Subcutaneous abdominal adipose tissue (tissue), 5 donors: ENCODE measurements around the gene SPEF2.
"Not testable (repeated sequence)": the region's sequence is repeated elsewhere in the genome, so short reads cannot be mapped to it uniquely, and the experiment has no call there.

ENCODE experiments used
- H3K27ac ChIP-seq: one replicate; pipeline ENCODE4 v1.7.0; 2013; ENCODE audit warnings: low read depth, mild to moderate bottlenecking, inconsistent platforms, low read length, moderate library complexity
- H3K27me3 ChIP-seq, 5 donors: one replicate each; pipeline ENCODE4 v1.7.0; 2013; ENCODE audit warnings: low read length in 5 of 5, inconsistent platforms in 1 of 5; ENCODE audit not compliant: control insufficient read depth in 5 of 5, insufficient read depth in 4 of 5
- H3K36me3 ChIP-seq, 5 donors: one replicate each; pipeline ENCODE4 v1.7.0; 2013; ENCODE audit warnings: low read length in 5 of 5; ENCODE audit not compliant: control insufficient read depth in 5 of 5, insufficient read depth in 5 of 5
- H3K4me1 ChIP-seq, 5 donors: one replicate each; pipeline ENCODE4 v1.7.0; 2013; ENCODE audit warnings: low read length in 5 of 5, mild to moderate bottlenecking in 3 of 5, moderate library complexity in 1 of 5; ENCODE audit not compliant: control insufficient read depth in 5 of 5, insufficient read depth in 5 of 5
- H3K4me3 ChIP-seq, 5 donors: one replicate each; pipeline ENCODE4 v1.7.0; 2013; ENCODE audit warnings: low read length in 5 of 5, low read depth in 1 of 5
- H3K9ac ChIP-seq, 5 donors: one replicate each; pipeline ENCODE4 v1.7.0; 2013; ENCODE audit warnings: low read length in 5 of 5, mild to moderate bottlenecking in 4 of 5, moderate library complexity in 3 of 5
- H3K9me3 ChIP-seq, 5 donors: one replicate each; pipeline ENCODE4 v1.7.0; 2013; ENCODE audit warnings: low read length in 5 of 5; ENCODE audit not compliant: control insufficient read depth in 5 of 5
- donor health status: healthy.
- donor health status: healthy.
- donor health status: healthy.
- donor health status: healthy.
- donor health status: healthy.

The SPEF2 gene

GRCh38 chr5:35855187-35855586 is 237.5 kb downstream of the SPEF2 start:
- Histone ChIP-seq H3K9me3 (no peaks in the 10 kb centered on the region), H3K4me3 (no peak overlapping the region), H3K27ac (no peak overlapping the region), H3K9ac (no peak overlapping the region), H3K36me3 (no peaks in the 10 kb centered on the region), H3K27me3 (no peaks in the 10 kb centered on the region), H3K4me1 (peaks cover 0 to 22% (median 7%) of the 10 kb centered on the region in 5 donors)

- H3K27ac ChIP-seq, H3K9me3 ChIP-seq, H3K4me3 ChIP-seq, H3K27me3 ChIP-seq, H3K9ac ChIP-seq, H3K36me3 ChIP-seq: not testable (repeated sequence)
- peaks cover 0 to 15% (median 3%) of the 10 kb centered on the region in 5 donors for H3K4me1 ChIP-seq
Observed at GRCh38 chr5:35856186-35856764, 238.6 kb downstream of the SPEF2 start.

GRCh38 chr5:35856765-35857351 is 239.2 kb downstream of the SPEF2 start, which contains the start of gene IL7R:
IL7R (plus strand) TSS chr5:35856891; CDS start chr5:35856978, 87 bp downstream.
- H3K9me3 ChIP-seq = no peaks in the 10 kb centered on the region
- H3K27me3 ChIP-seq = no peaks in the 10 kb centered on the region
- H3K4me1 ChIP-seq = peaks cover 0 to 10% (median 0%) of the 10 kb centered on the region in 5 donors
- H3K36me3 ChIP-seq = no peaks in the 10 kb centered on the region
- H3K27ac ChIP-seq = no peak within 1 kb of the TSS
- H3K4me3 ChIP-seq = no peak within 1 kb of the TSS
- no peak within 1 kb of the TSS for H3K9ac ChIP-seq

DNA sequence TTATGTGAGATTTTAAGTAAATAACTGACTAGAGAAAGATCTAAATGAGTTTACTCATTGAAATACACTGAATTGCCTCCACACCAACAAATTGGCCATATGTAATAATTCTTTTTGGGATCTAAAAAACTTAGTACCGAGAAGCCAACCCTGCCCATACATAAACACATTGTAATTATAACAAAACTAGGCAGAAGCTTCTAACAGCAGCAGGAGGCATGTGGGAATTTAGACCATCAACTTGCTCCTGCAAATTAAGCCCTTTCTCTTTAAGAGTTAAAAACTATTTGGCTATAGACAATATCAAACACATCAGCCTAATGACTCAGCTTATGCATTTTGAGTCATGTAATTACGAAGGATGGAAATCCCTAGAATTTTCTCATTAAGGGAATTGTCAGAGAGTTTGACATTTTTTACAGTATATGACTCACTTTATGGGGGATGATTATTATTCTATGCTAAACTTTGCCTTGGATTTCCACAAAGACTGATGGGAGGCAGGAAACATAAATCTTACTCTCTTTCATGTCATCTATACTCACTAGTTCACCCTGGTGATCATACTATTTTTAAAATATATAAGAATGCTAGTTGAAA is 240.0 kb downstream of the SPEF2 start:
- Histone ChIP-seq H3K27me3 (no peaks in the 10 kb centered on the region), H3K36me3 (no peaks in the 10 kb centered on the region), H3K4me3 (no peak overlapping the region), H3K9ac (no peak overlapping the region), H3K4me1 (peaks cover 0 to 7% (median 0%) of the 10 kb centered on the region in 5 donors), H3K27ac (no peak overlapping the region), H3K9me3 (no peaks in the 10 kb centered on the region)

- H3K9me3 ChIP-seq = no peaks in the 10 kb centered on the region
- peaks cover 0 to 2% (median 0%) of the 10 kb centered on the region in 5 donors for H3K4me1 ChIP-seq
- no peak overlapping the region for H3K4me3 ChIP-seq
- no peaks in the 10 kb centered on the region for H3K27me3 ChIP-seq
- H3K9ac ChIP-seq = no peak overlapping the region
- H3K27ac ChIP-seq = no peak overlapping the region
- no peaks in the 10 kb centered on the region for H3K36me3 ChIP-seq
Observed at GRCh38 chr5:35859101-35859661, 241.5 kb downstream of the SPEF2 start.

DNA sequence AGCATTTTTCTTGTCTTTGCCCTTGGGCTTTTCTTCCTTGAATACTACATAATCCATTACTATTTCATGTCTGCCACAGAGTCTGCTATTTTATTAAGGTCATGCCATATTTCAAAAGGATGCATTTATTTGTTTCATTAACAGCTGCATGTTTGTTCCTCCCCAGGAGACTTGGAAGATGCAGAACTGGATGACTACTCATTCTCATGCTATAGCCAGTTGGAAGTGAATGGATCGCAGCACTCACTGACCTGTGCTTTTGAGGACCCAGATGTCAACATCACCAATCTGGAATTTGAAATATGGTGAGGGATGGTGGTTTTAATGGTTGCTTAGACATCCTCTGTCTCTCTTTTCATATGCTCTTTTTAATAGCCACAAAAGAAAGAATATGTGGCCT is 243.0 kb downstream of the SPEF2 start:
- Histone ChIP-seq H3K4me3 (no peak overlapping the region), H3K9ac (no peak overlapping the region), H3K4me1 (peaks cover 0 to 2% (median 0%) of the 10 kb centered on the region in 5 donors), H3K9me3 (no peaks in the 10 kb centered on the region), H3K36me3 (no peaks in the 10 kb centered on the region), H3K27me3 (no peaks in the 10 kb centered on the region), H3K27ac (no peak overlapping the region)

DNA sequence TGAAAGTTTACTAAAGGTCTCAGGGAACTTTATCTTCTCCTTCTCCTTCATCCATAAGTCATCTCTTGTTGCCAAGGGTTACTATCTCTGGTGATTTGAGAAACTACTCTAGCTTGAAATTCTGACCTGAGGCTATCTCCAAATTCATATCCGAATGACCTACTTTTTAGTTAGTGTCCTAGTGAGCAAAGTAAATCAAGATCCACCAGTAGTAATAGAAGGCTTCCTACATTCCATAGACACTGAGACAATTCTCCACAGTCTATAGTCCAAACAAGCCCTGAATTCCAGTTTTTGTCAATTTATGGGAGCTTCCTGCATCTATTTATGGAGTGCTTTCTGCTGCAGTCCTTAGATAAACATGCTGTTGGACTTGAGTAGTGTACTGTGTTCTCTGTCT is 244.1 kb downstream of the SPEF2 start:
- Histone ChIP-seq H3K27ac (no peak overlapping the region), H3K9ac (no peak overlapping the region), H3K27me3 (no peaks in the 10 kb centered on the region), H3K4me1 (peaks cover 0 to under 1% (median 0%) of the 10 kb centered on the region in 5 donors), H3K9me3 (no peaks in the 10 kb centered on the region), H3K4me3 (no peak overlapping the region), H3K36me3 (no peaks in the 10 kb centered on the region)

DNA sequence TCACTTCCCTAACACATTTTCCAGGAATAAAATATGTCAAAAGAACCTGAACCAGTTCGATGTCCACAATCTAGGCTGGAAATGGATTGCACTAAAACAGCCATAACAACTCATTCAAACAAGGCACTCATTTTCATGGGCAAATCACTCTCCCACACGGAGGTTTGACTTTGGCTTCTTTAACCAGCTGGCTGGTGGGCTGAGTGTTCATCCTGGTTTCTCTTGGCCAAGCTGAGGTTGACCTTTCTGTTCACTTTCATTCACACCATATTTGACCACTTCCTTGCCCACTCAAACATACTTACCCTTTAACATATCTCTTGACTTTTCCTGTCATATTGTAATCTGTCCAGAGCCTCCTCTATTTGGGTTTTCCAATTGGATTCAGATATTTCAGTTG is 244.5 kb downstream of the SPEF2 start:
- H3K27me3 ChIP-seq = no peaks in the 10 kb centered on the region
- H3K36me3 ChIP-seq = no peaks in the 10 kb centered on the region
- no peak overlapping the region for H3K27ac ChIP-seq
- H3K4me1 ChIP-seq = no peaks in the 10 kb centered on the region
- H3K4me3 ChIP-seq = no peak overlapping the region
- H3K9ac ChIP-seq = no peak overlapping the region
- H3K9me3 ChIP-seq = no peaks in the 10 kb centered on the region

DNA sequence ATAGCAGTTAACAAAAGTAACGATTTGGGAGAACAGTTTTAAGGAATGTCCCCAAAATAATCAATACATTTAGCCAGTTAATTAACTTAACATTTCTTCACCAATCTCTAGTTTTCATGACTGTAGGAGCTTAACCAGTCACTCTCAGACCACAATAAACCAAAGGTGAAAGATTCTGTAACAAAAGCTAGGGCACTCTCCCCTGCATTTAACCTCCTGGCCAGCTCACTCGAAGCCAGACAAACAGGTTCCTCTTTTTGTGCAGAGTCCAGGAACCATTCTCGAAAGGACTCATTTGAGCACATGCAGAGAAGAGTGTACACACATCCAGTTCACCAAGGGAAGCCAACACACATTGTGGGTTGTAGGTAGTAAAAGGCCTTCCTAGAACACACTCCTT is 245.5 kb downstream of the SPEF2 start:
- no peak overlapping the region for H3K4me3 ChIP-seq
- no peaks in the 10 kb centered on the region for H3K27me3 ChIP-seq
- no peaks in the 10 kb centered on the region for H3K36me3 ChIP-seq
- H3K9me3 ChIP-seq = no peaks in the 10 kb centered on the region
- no peaks in the 10 kb centered on the region for H3K4me1 ChIP-seq
- H3K9ac ChIP-seq = no peak overlapping the region
- H3K27ac ChIP-seq = no peak overlapping the region
